GM15510 (cell line): ENCODE measurements around the gene HSPA8.
A peak's percentile ranks its signal among the peaks of the same experiment; 100 is the strongest.

Experiments used
- POLR2A ChIP-seq: IDR thresholded peaks from 3 replicates; pipeline ENCODE4 v1.6.1; 2011; ENCODE audit warnings: borderline replicate concordance; ENCODE audit not compliant: insufficient read length; ENCODE audit errors: extremely low read depth

Gene HSPA8

DNA sequence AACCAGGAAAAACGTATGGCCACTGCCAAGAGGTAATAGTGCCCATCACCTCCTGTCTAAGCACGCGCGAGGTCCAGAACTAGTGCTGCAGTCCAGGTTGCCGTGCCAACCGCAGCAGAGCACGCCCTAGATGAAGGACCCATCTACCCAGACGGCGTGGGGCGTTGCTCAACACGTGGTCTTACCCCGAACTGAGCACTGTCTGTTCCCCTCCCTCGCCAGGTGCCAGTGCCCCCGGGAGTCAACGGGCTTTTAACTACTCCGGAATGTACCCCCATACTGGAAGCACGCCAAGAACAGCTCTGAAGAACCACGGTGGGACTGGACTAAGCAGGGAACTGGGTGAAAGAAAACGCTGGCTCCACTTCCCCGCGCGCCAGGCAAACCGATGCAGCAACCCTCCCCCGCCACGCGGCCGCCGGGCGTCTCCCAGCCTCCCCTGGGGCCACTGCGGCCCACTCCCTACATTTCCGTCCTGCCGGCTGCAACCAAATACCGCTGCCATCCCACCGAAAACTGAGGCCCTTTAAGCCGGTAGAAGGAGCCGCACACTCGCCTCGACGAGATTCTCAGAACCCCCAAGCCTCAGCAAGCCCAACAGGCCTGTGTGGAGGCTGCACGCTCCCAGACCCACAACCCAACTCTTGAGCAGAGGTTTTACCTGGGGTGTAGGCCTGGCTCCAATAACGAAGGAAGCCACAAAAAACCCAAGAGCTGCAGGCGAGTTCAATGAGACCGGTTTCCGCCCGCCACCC lies at the start of gene HSPA8:
Gene HSPA8, minus strand, starts transcription at position 734 of the 755 bp plus-strand sequence. CDS start 812 bp downstream, outside the sequence.
- TF ChIP-seq POLR2A = peak; percentile 99

DNA sequence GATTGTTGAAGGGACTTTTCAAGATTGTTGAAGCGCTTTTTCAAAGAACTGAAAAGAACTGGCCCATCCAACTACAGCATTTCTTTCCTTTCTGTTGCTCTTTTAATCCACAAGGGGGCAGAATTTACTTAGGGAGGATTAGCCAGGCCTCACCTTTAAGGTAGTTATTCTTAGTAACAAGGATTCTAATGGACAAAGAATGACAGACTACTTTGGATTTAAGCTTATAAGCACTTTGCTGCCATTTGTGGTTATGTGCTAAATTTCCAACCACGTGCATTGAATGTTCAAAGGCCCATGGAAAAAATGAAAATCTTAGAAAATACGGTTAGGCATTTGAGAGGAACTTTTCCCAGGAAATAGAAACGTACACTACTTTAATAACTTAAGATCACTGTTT lies 49.5 kb upstream of the HSPA8 start:
- no peak for TF ChIP-seq POLR2A

- no peak for TF ChIP-seq POLR2A
Measured at GRCh38 chr11:123110397-123110796, 48.5 kb upstream of the HSPA8 start.

DNA sequence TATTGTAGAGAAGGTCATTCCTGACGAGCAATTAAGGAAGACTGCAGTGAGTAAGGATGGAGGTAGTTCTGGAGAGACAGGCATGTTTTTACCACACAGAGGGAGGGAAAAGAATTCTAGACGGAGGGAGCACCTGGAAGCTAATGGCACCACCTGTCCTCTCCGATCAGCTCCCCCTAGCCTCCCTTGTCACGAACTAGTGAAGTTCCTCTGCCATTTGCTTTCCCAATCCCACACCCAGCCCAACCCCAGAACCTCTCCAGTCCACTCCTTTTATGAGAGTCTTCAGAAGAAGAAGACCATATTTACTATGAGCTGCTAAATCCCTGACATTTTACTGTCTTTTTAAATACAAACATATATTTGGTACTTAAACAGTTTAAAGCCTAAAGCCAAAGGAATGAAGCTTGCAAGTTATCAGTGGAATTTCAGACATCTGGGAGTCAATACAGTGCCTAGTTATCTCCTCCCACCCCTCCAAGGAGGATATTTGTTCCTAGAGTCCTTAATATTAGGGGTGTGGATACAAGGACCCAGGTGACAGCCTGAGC lies 46.1 kb upstream of the HSPA8 start:
- no peak for TF ChIP-seq POLR2A

DNA sequence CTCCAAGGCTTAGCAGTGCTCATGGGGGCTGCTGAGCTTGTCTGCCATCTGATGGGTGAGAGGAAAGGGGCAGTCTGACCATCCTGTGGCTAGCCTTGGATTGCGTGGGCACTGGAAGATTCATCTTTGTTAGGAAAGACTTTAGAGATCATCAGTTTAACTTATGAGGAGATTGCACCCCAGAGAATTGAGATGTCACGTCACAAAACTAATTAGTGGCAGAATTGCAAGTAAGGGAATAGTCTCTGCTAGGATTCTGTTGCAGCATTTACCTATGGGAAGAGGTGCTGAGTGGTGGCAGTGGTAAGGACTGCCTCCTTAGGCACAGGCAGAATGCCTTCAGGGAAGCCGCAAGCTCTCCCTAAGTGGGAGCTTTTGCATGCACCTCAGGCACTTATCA lies 42.8 kb upstream of the HSPA8 start:
- TF ChIP-seq POLR2A = no peak

DNA sequence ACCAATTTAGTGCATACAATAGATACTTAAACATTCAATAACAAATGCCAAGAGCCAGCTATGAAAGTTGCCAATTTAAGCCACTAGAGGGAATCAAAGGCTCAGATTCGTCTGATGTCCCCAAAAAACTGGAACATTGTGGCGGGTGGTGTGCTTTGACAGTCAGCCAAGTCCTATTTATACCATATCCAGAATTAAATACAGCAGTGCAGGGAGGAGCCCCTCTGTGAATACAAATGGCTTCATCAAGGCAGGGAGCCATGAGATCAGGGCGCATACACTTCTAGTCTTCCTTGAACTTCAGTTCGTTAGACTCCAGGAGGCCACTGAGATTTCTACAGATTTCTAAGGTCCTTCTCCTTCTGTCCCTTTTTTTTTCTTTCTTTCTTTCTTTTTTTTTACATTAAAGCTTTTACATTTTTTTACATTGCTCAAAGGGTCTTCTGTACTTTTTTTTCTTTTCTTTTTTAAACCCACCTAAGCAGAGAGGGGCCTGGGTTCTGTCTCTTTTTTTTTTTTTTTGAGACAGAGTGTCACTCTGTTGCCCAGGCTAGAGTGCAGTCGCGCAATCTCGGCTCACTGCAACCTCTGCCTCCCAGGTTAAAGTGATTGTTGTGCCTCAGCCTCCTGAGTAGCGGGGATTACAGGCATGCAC lies 41.5 kb upstream of the HSPA8 start:
- no peak for TF ChIP-seq POLR2A

GRCh38 chr11:123100379-123101085 lies 38.6 kb upstream of the HSPA8 start:
- no peak for TF ChIP-seq POLR2A

- TF ChIP-seq POLR2A = no peak
Measured at GRCh38 chr11:123098990-123099389, 37.1 kb upstream of the HSPA8 start.

DNA sequence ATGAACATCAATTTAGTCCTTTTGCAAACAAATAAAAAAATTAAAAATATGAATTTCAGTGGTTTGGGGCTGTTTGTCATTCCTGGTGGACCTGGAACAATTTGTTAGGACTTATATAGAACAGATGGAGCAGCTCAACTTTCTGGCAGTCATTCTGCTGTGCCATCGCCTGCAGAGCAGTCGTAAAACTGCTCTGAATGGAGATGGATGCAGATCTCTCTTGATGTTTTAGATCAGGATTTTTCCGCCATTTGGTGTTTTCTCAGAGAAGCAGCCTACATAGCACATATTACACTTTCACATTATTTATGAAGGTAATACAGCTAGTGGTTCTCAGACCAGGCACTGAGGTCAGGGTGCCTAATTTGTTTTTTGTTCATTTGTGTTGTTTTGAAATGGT lies 31.8 kb upstream of the HSPA8 start:
- TF ChIP-seq POLR2A = no peak

GRCh38 chr11:123091506-123091905 lies 29.6 kb upstream of the HSPA8 start:
- no peak for TF ChIP-seq POLR2A

DNA sequence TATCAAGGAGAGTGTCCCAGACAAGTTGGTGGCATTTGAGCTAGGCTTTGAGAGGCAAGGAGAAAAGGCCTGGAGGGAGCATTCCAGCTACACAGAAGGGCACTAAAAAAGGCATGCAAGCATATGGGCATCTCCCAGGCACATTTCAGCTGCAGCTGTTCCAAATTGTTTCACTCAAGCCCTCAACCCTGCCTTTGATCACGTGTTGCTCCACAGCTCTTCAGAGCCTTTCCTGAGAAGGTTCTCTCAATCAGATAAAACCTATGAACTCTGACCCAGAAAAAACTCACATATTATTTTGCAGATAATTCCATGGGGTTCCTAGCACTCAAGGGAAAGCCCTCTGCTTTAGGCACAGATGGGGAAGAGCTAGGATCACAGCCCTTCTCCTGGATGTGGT lies 24.4 kb upstream of the HSPA8 start:
- no peak for TF ChIP-seq POLR2A

GRCh38 chr11:123085497-123085896 lies 23.6 kb upstream of the HSPA8 start:
- no peak for TF ChIP-seq POLR2A

DNA sequence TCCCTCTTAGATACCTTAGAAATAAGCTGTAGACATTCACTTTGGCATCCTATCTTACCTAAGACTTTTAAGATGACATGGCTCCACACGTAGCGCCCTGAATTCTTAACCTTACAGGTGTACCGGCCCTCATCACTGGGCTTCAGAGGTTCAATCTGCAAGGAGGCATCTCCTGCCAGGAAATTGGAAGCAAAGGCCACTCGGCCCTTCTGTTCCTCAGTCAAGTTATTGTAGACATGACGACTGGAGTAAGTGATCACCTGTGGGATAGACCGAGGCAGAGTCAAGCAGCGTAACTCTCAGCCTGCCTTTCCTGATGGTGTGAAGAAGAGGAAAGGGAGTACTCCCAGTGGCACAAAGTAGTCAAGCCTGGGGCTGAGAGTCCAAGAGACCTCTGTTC lies 22.5 kb upstream of the HSPA8 start:
- TF ChIP-seq POLR2A = no peak

- no peak for TF ChIP-seq POLR2A
Measured at GRCh38 chr11:123083623-123084029, 21.7 kb upstream of the HSPA8 start.

DNA sequence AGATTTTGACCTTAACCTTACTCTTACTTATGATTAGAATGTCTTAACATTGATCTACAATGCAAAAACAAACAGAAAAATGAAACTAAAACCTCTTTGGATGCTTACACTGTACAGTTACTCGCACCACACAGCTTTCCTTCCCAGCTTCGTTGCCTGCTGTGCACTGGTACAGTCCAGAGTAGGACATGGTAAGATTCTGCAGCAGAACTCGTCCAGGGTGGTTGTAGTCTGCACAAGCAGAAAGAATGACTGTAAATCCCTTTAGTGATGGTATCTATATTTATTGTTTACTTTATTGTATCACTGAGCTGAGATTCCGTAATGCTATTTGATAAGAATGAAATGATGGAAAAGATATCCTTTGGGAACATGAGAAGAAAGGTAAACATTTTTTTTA lies 21.0 kb upstream of the HSPA8 start:
- TF ChIP-seq POLR2A = no peak
